ENCODE results near the gene TMEM169. TPM values are rescaled to one million over a fixed set of nuclear protein-coding genes. Genes with fewer than 3 reads are reported as not detected.

Gene TMEM169
- total and polyA plus RNA-seq, 9 of the 15 experiments (the other 6 are each of a cell fraction or from before 2014, with no cell fraction given), result 0.01 to 0.09 (median 0.04) TPM; not detected in 5

- BruUV-seq (replicated peaks), result no TSS peak
- Histone ChIP-seq H3K9me3 (replicated peaks; ENCODE audit: control insufficient read depth, insufficient read depth, low read depth, low read length) (no peaks in the 10 kb centered on the region), H3K4me1 (replicated peaks in 1 of 2; ENCODE audit: control insufficient read depth in 2 of 2, insufficient read depth in 2 of 2, low read length in 2 of 2) (no peaks in the 10 kb centered on the region), H2AFZ (ENCODE audit: low read depth, low read length) (no peak overlapping the region), H3K27me3 (ENCODE audit: control insufficient read depth in 2 of 2, insufficient read depth in 2 of 2, low read length in 2 of 2) (no peaks in the 10 kb centered on the region), H3K79me2 (ENCODE audit: control insufficient read depth, insufficient read depth, low read length) (peaks cover 2% of the 10 kb centered on the region; the same call in 2 of the 3 replicates), H3K9me1 (ENCODE audit: control insufficient read depth, insufficient read depth, low read length) (no peaks in the 10 kb centered on the region), H4K20me1 (replicated peaks; ENCODE audit: control insufficient read depth, insufficient read depth, low read length) (peaks cover 4% of the 10 kb centered on the region; the same call in 1 of the 2 replicates), H3K9ac (ENCODE audit: insufficient read depth in 1 of 2, low read depth in 2 of 2, low read length in 2 of 2) (no peak overlapping the region), H3K4me2 (ENCODE audit: insufficient read depth, low read length) (no peak overlapping the region), H3K36me3 (ENCODE audit: control insufficient read depth, insufficient read depth, low read length) (peaks cover 88% of the 10 kb centered on the region), H3K4me3 (no peak overlapping the region), H3K27ac (ENCODE audit: extremely low read depth, low read depth, low read length) (no peak overlapping the region)
- DNase-seq (ENCODE audit: extremely low read depth in 1 of 4, low spot score in 3 of 4), result no peak
- TF ChIP-seq ZKSCAN1 (IDR thresholded peaks at IDR 0.05; ENCODE audit: low read depth, low read length) (no peak), SMARCE1 (IDR thresholded peaks at IDR 0.05) (no peak), BHLHE40 (IDR thresholded peaks at IDR 0.05; ENCODE audit: low read length) (no peak)
- intact Hi-C loops (cut with micrococcal nuclease), result no loop called here
- CTCF ChIA-PET (ENCODE audit: low intra/inter-chr PET ratio), result no interaction called here
- 97% methylated on average over 3 of the region's 3 CpGs for WGBS (ENCODE audit: insufficient coverage, low coverage, missing lambda C conversion rate)
- POLR2A ChIA-PET, result interaction anchor here (1.1 kb wide), 1 partner anchor 9 kb away, joined by 3 read pairs; no protein-coding TSS in a partner anchor
- in situ Hi-C loops (cut with MboI), result no loop called here
- no peak for ATAC-seq
- no peak for FAIRE-seq
Measured at GRCh38 chr2:216131175-216131926, 49.6 kb downstream of the TMEM169 start.

GRCh38 chr2:216132585-216132984 lies 50.9 kb downstream of the TMEM169 start:
- in situ Hi-C loops (cut with MboI), result no loop called here
- intact Hi-C loops (cut with micrococcal nuclease), result no loop called here
- ATAC-seq, result no peak

More at GRCh38 chr2:216132585-216132984, 50.9 kb downstream of the TMEM169 start:
- H3K27me3 ChIP-seq (ENCODE audit: control insufficient read depth in 2 of 2, insufficient read depth in 2 of 2, low read length in 2 of 2), result no peaks in the 10 kb centered on the region
- H3K4me1 ChIP-seq (replicated peaks in 1 of 2; ENCODE audit: control insufficient read depth in 2 of 2, insufficient read depth in 2 of 2, low read length in 2 of 2), result no peaks in the 10 kb centered on the region
- H3K4me2 ChIP-seq (ENCODE audit: insufficient read depth, low read length), result no peak overlapping the region
- no peak overlapping the region for H3K9ac ChIP-seq (ENCODE audit: insufficient read depth in 1 of 2, low read depth in 2 of 2, low read length in 2 of 2)
- FAIRE-seq (no peak), DNase-seq (ENCODE audit: extremely low read depth in 1 of 4, low spot score in 3 of 4) (no peak)
- no peak overlapping the region for H3K27ac ChIP-seq (ENCODE audit: extremely low read depth, low read depth, low read length)
- peaks cover 4% of the 10 kb centered on the region; the same call in 1 of the 2 replicates for H4K20me1 ChIP-seq (replicated peaks; ENCODE audit: control insufficient read depth, insufficient read depth, low read length)
- peaks cover 2% of the 10 kb centered on the region; the same call in 2 of the 3 replicates for H3K79me2 ChIP-seq (ENCODE audit: control insufficient read depth, insufficient read depth, low read length)
- H3K4me3 ChIP-seq, result no peak overlapping the region
- peaks cover 88% of the 10 kb centered on the region for H3K36me3 ChIP-seq (ENCODE audit: control insufficient read depth, insufficient read depth, low read length)
- no peak for TF ChIP-seq NR4A1 (CRISPR knock-in tag; IDR thresholded peaks at IDR 0.05)
- no peak for TF ChIP-seq NR4A1 (tag; IDR thresholded peaks at IDR 0.05)
- ChIA-PET POLR2A (no interaction called here), CTCF (ENCODE audit: low intra/inter-chr PET ratio) (no interaction called here)
- no peaks in the 10 kb centered on the region for H3K9me3 ChIP-seq (replicated peaks; ENCODE audit: control insufficient read depth, insufficient read depth, low read depth, low read length)
- no peak overlapping the region for H2AFZ ChIP-seq (ENCODE audit: low read depth, low read length)
- BruUV-seq (replicated peaks), result no TSS peak
- no peaks in the 10 kb centered on the region for H3K9me1 ChIP-seq (ENCODE audit: control insufficient read depth, insufficient read depth, low read length)

Measured in K562 (cell line).